HG03139 (cell line): ENCODE data around the gene HSPA1B.
"Not testable (repeated sequence)": the region's sequence is repeated elsewhere in the genome, so short reads cannot be mapped to it uniquely, and the experiment has no call there.

ENCODE experiments used
- ATAC-seq: cut with Tn5 transposase; IDR thresholded peaks from one replicate; pipeline ENCODE4 v1.9.1; 2021; ENCODE audit not compliant: unreplicated experiment

Gene HSPA1B

GRCh38 chr6:31825553-31825952 is 2.0 kb upstream of the HSPA1B start:
- ATAC-seq: no peak

- ATAC-seq: no peak
Observed at GRCh38 chr6:31826793-31827285, 699 bp upstream of the HSPA1B start.

GRCh38 chr6:31829633-31830283 is 2.2 kb downstream of the HSPA1B start:
- no peak for ATAC-seq

GRCh38 chr6:31830886-31831335 is 3.4 kb downstream of the HSPA1B start:
- ATAC-seq: no peak

- ATAC-seq: no peak
Observed at GRCh38 chr6:31831350-31832215, 4.0 kb downstream of the HSPA1B start.

GRCh38 chr6:31834367-31835250 is 7.1 kb downstream of the HSPA1B start:
- ATAC-seq: peak; percentile 37

GRCh38 chr6:31836047-31836473 is 8.5 kb downstream of the HSPA1B start:
- ATAC-seq: no peak

- no peak for ATAC-seq
Observed at GRCh38 chr6:31836474-31837368, 9.2 kb downstream of the HSPA1B start.

GRCh38 chr6:31837369-31838113 is 10.0 kb downstream of the HSPA1B start:
- no peak for ATAC-seq

- ATAC-seq: not testable (repeated sequence)
Observed at GRCh38 chr6:31838114-31838553, 10.6 kb downstream of the HSPA1B start.

- no peak for ATAC-seq
Observed at GRCh38 chr6:31838968-31839367, 11.4 kb downstream of the HSPA1B start.

- not testable (repeated sequence) for ATAC-seq
Observed at GRCh38 chr6:31839779-31840126, 12.2 kb downstream of the HSPA1B start.

- no peak for ATAC-seq
Observed at GRCh38 chr6:31842053-31842452, 14.5 kb downstream of the HSPA1B start.

GRCh38 chr6:31844507-31844906 is 17.0 kb downstream of the HSPA1B start:
- ATAC-seq: no peak

- ATAC-seq: no peak
Observed at GRCh38 chr6:31847276-31847978, 19.9 kb downstream of the HSPA1B start.

- no peak for ATAC-seq
Observed at GRCh38 chr6:31850765-31851484, 23.4 kb downstream of the HSPA1B start.

GRCh38 chr6:31851485-31851832 is 23.9 kb downstream of the HSPA1B start:
- ATAC-seq: no peak
